Uterus (tissue), 2 donors: Measurements from ENCODE around the gene SBF2.

Experiments
- POLR2A ChIP-seq, 2 donors: fragments of 450-650 bp; IDR thresholded peaks; one replicate each; pipeline ENCODE4 v1.6.1; 2016; ENCODE audit warnings: antibody characterized with exemption in 2 of 2, mild to moderate bottlenecking in 1 of 2, moderate library complexity in 1 of 2
- TF ChIP-seq, protein P1 (sequence below), 4 experiments: fragments of 200-600 bp in 2 of 4; fragments of 450-650 bp in 2 of 4; sonication (generic) in 2 of 4; IDR thresholded peaks; one replicate each; pipeline ENCODE4 v1.5.1; 2016 to 2019; ENCODE audit warnings: antibody characterized with exemption in 4 of 4, mild to moderate bottlenecking in 2 of 4, moderate library complexity in 1 of 4

DNA sequence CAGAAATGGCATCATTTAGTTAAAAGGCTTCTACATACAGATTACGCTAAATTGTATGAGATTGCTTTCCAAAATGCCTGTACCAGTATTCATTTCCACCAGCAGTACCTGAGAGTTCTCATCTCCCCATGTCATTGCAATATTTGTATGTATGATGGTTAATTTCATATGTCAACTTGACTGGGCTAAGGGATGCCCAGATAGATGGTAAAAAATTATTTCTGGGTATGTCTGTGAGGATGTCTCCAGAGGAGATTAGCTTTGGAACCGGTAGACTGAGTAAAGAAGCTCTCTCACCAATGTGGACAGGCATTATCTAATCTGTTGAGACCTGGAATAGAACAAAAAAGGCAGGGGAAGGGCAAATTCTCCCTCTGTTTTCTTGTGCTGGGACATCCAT, 17.8 kb upstream of the SBF2 start:
- TF ChIP-seq, protein P1, sequence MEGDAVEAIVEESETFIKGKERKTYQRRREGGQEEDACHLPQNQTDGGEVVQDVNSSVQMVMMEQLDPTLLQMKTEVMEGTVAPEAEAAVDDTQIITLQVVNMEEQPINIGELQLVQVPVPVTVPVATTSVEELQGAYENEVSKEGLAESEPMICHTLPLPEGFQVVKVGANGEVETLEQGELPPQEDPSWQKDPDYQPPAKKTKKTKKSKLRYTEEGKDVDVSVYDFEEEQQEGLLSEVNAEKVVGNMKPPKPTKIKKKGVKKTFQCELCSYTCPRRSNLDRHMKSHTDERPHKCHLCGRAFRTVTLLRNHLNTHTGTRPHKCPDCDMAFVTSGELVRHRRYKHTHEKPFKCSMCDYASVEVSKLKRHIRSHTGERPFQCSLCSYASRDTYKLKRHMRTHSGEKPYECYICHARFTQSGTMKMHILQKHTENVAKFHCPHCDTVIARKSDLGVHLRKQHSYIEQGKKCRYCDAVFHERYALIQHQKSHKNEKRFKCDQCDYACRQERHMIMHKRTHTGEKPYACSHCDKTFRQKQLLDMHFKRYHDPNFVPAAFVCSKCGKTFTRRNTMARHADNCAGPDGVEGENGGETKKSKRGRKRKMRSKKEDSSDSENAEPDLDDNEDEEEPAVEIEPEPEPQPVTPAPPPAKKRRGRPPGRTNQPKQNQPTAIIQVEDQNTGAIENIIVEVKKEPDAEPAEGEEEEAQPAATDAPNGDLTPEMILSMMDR (IDR thresholded peaks at IDR 0.05), result no peak
- TF ChIP-seq POLR2A (IDR thresholded peaks at IDR 0.05), result no peak
